ENCODE results near the gene JAG2.

- TF ChIP-seq CTCF (conservative IDR thresholded peaks at IDR 0.05; ENCODE audit: low read depth, low read length), result no peak
- TF ChIP-seq POLR2A (IDR thresholded peaks at IDR 0.05; ENCODE audit: low read depth, low read length), result no peak
- no peak for TF ChIP-seq RAD21 (IDR thresholded peaks at IDR 0.05; ENCODE audit: low read length)
- no peak for TF ChIP-seq USF2 (IDR thresholded peaks at IDR 0.05; ENCODE audit: low read depth, low read length)
- no peak for TF ChIP-seq MAZ (IDR thresholded peaks at IDR 0.05; ENCODE audit: borderline replicate concordance, low read depth, low read length)
- TF ChIP-seq ELK1 (IDR thresholded peaks at IDR 0.05; ENCODE audit: borderline replicate concordance, low read depth, low read length), result no peak
- TF ChIP-seq SMC3 (IDR thresholded peaks at IDR 0.05; ENCODE audit: low read depth, low read length), result no peak
- no peak for TF ChIP-seq BHLHE40 (IDR thresholded peaks at IDR 0.05; ENCODE audit: low read depth, low read length)
- TF ChIP-seq RFX5 (IDR thresholded peaks at IDR 0.05; ENCODE audit: low read depth, low read length), result no peak
- TF ChIP-seq MAFK (IDR thresholded peaks at IDR 0.05; ENCODE audit: low read depth, low read length), result no peak
- TF ChIP-seq FOS (IDR thresholded peaks at IDR 0.05; ENCODE audit: low read depth, low read length), result no peak
These were observed 68.8 kb downstream of the JAG2 start for GRCh38 chr14:105099778-105100177.

All from IMR-90 (cell line).